Upper lobe of left lung (tissue), 6 donors: ENCODE measurements around the gene FOXP1. TPM values are rescaled to one million over a fixed set of nuclear protein-coding genes. Genes with fewer than 3 reads are reported as not detected.

Experiments
- ATAC-seq, 2 donors: fragments of 200-7000 bp; cut with Tn5 transposase; one replicate each; pipeline ENCODE4 v1.9.1; 2022; ENCODE audit warnings: mild to moderate bottlenecking in 2 of 2, moderate library complexity in 2 of 2; ENCODE audit not compliant: low FRiP score in 2 of 2
- DNase-seq, 2 donors: peaks; one replicate each; pipeline ENCODE4 v3.0.0-alpha.2; 2019 to 2020
- H3K27ac ChIP-seq, 4 donors: fragments of 200-600 bp; sonication (generic); one replicate each; pipeline ENCODE4 v1.5.1; 2016 to 2019
- H3K27me3 ChIP-seq, 4 donors: fragments of 200-600 bp; sonication (generic); one replicate each; pipeline ENCODE4 v1.5.1; 2017 to 2019
- H3K36me3 ChIP-seq, 4 donors: fragments of 200-600 bp; sonication (generic); one replicate each; pipeline ENCODE4 v1.5.1; 2016 to 2019
- H3K4me1 ChIP-seq, 4 donors: fragments of 200-600 bp; sonication (generic); one replicate each; pipeline ENCODE4 v1.5.1; 2018 to 2019
- H3K4me3 ChIP-seq, 4 donors: fragments of 200-600 bp; sonication (generic); one replicate each; pipeline ENCODE4 v1.5.1; 2017 to 2019; ENCODE audit warnings: mild to moderate bottlenecking in 2 of 4, moderate library complexity in 1 of 4
- H3K9me3 ChIP-seq, 4 donors: fragments of 200-600 bp; sonication (generic); one replicate each; pipeline ENCODE4 v1.5.1; 2018 to 2019
- EP300 ChIP-seq, 4 donors: sonication (generic); formaldehyde crosslinking; IDR thresholded peaks; one replicate each; pipeline ENCODE4 v1.5.1; 2017; ENCODE audit warnings: antibody characterized with exemption in 4 of 4, control low read depth in 2 of 4
- POLR2A ChIP-seq, 4 donors: fragments of 450-650 bp; IDR thresholded peaks; one replicate each; pipeline ENCODE4 v1.5.1; 2016 to 2017; ENCODE audit warnings: antibody characterized with exemption in 4 of 4, mild to moderate bottlenecking in 2 of 4
- POLR2AphosphoS5 ChIP-seq, 2 donors: sonication (generic); formaldehyde crosslinking; IDR thresholded peaks; one replicate each; pipeline ENCODE4 v1.5.1; 2017; ENCODE audit warnings: antibody characterized with exemption in 2 of 2
- WGBS, 2 donors: methylation state at CpG; one replicate each; pipeline ENCODE4 v1.1.5; 2017 to 2018; 5-methylcytosine and 5-hydroxymethylcytosine counted together
- total RNA-seq, 6 donors: library from RNA; depleted of rRNA in 4 of 6; stranded (reverse); fragments of >200 nt in 4 of 6; gene quantifications; one replicate each; pipeline versions ENCODE4 v1.1.0 to v1.2.1, GENCODE V29; 2016 to 2021
- TF ChIP-seq, protein P1 (sequence below), 6 experiments: fragments of 450-650 bp in 4 of 6; fragments of 200-600 bp in 2 of 6; sonication (generic) in 2 of 6; IDR thresholded peaks; one replicate each; pipeline ENCODE4 v1.5.1; 2016 to 2019; ENCODE audit warnings: antibody characterized with exemption in 6 of 6
- donor health status: DM: no; HTN: no; CAD: no; lungs with moderate emphysema.
- donor health status: DM: no; HTN: yes; CAD: no; lungs with severe emphysema.

The FOXP1 gene
- total RNA-seq, 6 donors from 2014 or later = 103 to 248 (median 134) TPM

DNA sequence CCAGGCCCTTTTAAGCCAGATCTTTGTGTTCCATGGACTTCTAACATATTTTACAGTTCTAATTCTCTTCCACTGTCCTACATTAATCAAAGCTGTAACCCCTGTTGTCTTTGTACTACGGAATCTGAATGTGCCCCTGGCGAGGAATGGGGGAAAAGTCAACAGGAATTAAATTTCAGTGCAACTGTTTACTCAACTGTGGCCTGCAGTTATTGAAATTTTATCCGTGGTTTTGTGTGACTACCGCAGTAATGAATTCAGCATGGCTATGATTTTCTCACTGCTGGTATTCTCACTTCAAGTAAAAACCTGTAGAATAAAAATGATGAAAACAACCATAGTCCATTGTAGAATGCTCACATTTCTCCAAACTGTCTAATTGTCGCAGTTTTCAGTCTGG is 388.0 kb downstream of the FOXP1 start:
- DNase-seq (no peak), ATAC-seq (no peak)
- no peak overlapping the region for H3K27ac ChIP-seq
- H3K4me3 ChIP-seq = no peak overlapping the region
- H3K9me3 ChIP-seq = no peaks in the 10 kb centered on the region
- no peaks in the 10 kb centered on the region for H3K4me1 ChIP-seq
- peaks cover 0 to 4% (median 0%) of the 10 kb centered on the region in 4 donors for H3K36me3 ChIP-seq
- TF ChIP-seq POLR2A (IDR thresholded peaks at IDR 0.05) = no peak
- no peak for TF ChIP-seq POLR2AphosphoS5 (IDR thresholded peaks at IDR 0.05)
- no peaks in the 10 kb centered on the region for H3K27me3 ChIP-seq
- 86 to 87% methylated on average over 5 of the region's 5 CpGs for WGBS, 2 donors

DNA sequence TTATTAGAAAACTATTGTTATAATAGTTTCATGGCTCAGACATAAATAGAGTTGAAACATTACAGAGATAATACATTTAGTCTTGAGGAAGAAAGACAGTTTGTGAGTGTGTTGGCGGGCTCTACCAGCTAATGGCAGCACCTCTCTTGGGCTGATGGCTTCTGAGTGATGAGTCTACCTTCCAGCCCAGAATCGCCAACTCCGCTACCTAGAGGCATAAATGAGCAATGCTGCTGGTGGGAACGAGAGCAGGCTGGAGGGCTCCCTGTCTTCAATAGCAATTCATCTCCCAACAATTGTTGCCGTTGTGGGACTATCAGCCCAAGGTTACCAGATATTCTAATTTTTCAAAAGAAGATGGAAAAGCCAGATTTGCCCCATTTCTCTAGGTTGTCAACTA is 388.7 kb downstream of the FOXP1 start:
- Histone ChIP-seq H3K27ac (no peak overlapping the region), H3K9me3 (no peaks in the 10 kb centered on the region), H3K4me3 (no peak overlapping the region), H3K27me3 (no peaks in the 10 kb centered on the region), H3K36me3 (peaks cover 0 to 4% (median 0%) of the 10 kb centered on the region in 4 donors), H3K4me1 (no peaks in the 10 kb centered on the region)
- ATAC-seq (no peak), DNase-seq (no peak)
- 97 to 100% methylated on average over 5 of the region's 5 CpGs for WGBS, 2 donors
- TF ChIP-seq EP300 (IDR thresholded peaks at IDR 0.05) = no peak
- TF ChIP-seq POLR2AphosphoS5 (IDR thresholded peaks at IDR 0.05) = no peak
- no peak for TF ChIP-seq POLR2A (IDR thresholded peaks at IDR 0.05)
- TF ChIP-seq, protein P1, sequence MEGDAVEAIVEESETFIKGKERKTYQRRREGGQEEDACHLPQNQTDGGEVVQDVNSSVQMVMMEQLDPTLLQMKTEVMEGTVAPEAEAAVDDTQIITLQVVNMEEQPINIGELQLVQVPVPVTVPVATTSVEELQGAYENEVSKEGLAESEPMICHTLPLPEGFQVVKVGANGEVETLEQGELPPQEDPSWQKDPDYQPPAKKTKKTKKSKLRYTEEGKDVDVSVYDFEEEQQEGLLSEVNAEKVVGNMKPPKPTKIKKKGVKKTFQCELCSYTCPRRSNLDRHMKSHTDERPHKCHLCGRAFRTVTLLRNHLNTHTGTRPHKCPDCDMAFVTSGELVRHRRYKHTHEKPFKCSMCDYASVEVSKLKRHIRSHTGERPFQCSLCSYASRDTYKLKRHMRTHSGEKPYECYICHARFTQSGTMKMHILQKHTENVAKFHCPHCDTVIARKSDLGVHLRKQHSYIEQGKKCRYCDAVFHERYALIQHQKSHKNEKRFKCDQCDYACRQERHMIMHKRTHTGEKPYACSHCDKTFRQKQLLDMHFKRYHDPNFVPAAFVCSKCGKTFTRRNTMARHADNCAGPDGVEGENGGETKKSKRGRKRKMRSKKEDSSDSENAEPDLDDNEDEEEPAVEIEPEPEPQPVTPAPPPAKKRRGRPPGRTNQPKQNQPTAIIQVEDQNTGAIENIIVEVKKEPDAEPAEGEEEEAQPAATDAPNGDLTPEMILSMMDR (IDR thresholded peaks at IDR 0.05) = no peak

DNA sequence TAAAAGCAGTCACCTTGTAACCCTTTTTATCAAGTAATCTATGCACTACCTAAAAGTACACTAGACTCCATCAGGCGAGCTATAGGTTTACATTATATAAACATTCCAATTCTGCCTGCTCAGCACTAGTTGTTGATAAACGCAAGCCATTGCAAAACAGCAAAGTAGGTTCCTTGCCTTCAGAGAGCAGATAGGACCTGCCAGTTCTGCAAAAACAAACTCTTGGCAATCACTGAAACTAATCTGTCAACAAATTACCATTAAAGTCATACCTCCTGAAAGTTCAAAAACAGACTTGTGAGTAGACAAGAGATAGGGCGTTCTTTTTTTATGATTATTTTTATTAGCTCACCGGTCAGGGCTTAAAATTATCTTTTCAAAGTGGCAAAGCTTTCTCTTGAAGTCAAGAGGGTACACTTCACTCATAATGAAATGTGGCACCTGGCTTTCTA is 392.5 kb downstream of the FOXP1 start:
- 55 to 74% methylated on average over 4 of the region's 4 CpGs for WGBS, 2 donors
- no peak for ATAC-seq
- TF ChIP-seq EP300 (IDR thresholded peaks at IDR 0.05) = no peak
- TF ChIP-seq, protein P1 (IDR thresholded peaks at IDR 0.05) = no peak
- TF ChIP-seq POLR2AphosphoS5 (IDR thresholded peaks at IDR 0.05) = no peak
- no peak for TF ChIP-seq POLR2A (IDR thresholded peaks at IDR 0.05)
- Histone ChIP-seq H3K36me3 (peaks cover 0 to 4% (median 0%) of the 10 kb centered on the region in 4 donors), H3K27ac (no peak overlapping the region), H3K27me3 (no peaks in the 10 kb centered on the region), H3K4me3 (no peak overlapping the region), H3K4me1 (no peaks in the 10 kb centered on the region), H3K9me3 (no peaks in the 10 kb centered on the region)
- DNase-seq = no peak

DNA sequence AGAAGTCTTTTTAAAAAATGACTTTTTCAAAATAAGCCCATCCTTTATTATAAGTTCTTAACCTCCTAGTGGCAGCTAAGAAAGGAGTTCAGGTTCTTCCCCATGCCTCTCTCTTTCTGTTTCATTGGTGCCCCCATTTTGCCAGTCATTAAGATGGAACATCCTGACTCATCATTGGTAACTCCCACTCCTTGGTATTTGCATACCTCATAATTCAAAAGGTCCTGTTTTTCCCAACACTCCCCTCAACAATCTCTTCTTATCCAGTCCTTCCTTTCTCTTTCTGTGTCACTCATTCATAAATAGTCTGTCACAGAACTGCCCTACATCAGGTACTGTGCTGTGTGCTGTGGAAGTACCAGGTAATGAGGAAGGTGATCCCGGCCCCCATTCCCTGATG is 394.0 kb downstream of the FOXP1 start:
- Histone ChIP-seq H3K36me3 (no peaks in the 10 kb centered on the region), H3K4me1 (no peaks in the 10 kb centered on the region), H3K27ac (no peak overlapping the region), H3K9me3 (no peaks in the 10 kb centered on the region), H3K27me3 (no peaks in the 10 kb centered on the region), H3K4me3 (no peak overlapping the region)
- TF ChIP-seq POLR2AphosphoS5 (IDR thresholded peaks at IDR 0.05) (no peak), EP300 (IDR thresholded peaks at IDR 0.05) (no peak), POLR2A (IDR thresholded peaks at IDR 0.05) (no peak)
- TF ChIP-seq, protein P1 (IDR thresholded peaks at IDR 0.05) = no peak
- WGBS, 2 donors = 100% methylated on average over 1 of the region's 1 CpG
- no peak for ATAC-seq
- no peak for DNase-seq

DNA sequence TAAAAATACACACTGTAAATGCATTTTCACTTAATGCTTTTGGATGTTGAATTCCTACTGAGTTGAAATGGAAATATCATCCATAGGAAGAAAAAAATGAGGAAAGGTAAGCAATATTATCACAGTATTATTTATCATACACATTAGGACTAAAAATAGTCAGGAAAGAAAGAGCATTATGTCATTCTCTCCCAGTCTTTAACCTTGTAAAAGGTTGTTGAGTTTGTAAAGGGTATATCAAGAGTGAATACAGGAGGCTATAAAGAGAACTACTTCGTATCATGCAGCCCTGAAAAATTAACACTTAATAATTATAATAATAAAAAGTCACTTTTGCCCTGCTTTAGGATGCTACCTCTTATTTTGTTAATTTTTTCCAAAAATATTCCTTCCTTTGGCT is 395.8 kb downstream of the FOXP1 start:
- Histone ChIP-seq H3K4me3 (no peak overlapping the region), H3K4me1 (no peaks in the 10 kb centered on the region), H3K27me3 (no peaks in the 10 kb centered on the region), H3K9me3 (no peaks in the 10 kb centered on the region), H3K27ac (no peak overlapping the region), H3K36me3 (no peaks in the 10 kb centered on the region)
- 93 to 96% methylated on average over 1 of the region's 1 CpG for WGBS, 2 donors
- ATAC-seq = no peak
- no peak for DNase-seq
- TF ChIP-seq, protein P1 (IDR thresholded peaks at IDR 0.05) = no peak
- TF ChIP-seq EP300 (IDR thresholded peaks at IDR 0.05) = no peak
- TF ChIP-seq POLR2A (IDR thresholded peaks at IDR 0.05) = no peak
- no peak for TF ChIP-seq POLR2AphosphoS5 (IDR thresholded peaks at IDR 0.05)
